Heart left ventricle (tissue), 13 donors: Measurements from ENCODE around the gene GRIA1.
A peak's percentile ranks its signal among the peaks of the same experiment; 100 is the strongest.

Experiments used
- CTCF ChIP-seq, 12 donors: fragments of 200-600 bp; sonication (generic) in 4 of 12; IDR thresholded peaks; one replicate each; pipeline versions ENCODE4 v1.5.0 to v1.8.0; 2018 to 2022; ENCODE audit warnings: antibody characterized with exemption in 12 of 12, mild to moderate bottlenecking in 5 of 12
- POLR2A ChIP-seq, 2 donors: fragments of 450-650 bp; IDR thresholded peaks; one replicate each; pipeline ENCODE4 v1.6.1; 2017; ENCODE audit warnings: antibody characterized with exemption in 2 of 2, mild to moderate bottlenecking in 2 of 2, moderate library complexity in 2 of 2
- donor health status: ischemic (EF 13 %, LVEDD 7.1; RV severe dilation, severe dysfunction).
- donor health status: DM: no; HTN: yes; CAD: no.
- donor health status: DM: no; HTN: no; CAD: no.
- donor health status: ischemic (EF 25% LVEDD 6.9; RV normal size, moderate dysfunction).
- donor health status: ischemic (EF 25% LVEDD 5.7; RV mildly dilated, moderate dysfunction).
- donor health status: ischemic (EF 35%, LVEDD 5.7; RV mildly dilated, moderate dysfunction).
- donor health status: nonischemic (EF 11% LVEDD 7.7; RV severe dilation, severe dysfunction).
- donor health status: DM: yes; HTN: yes; CAD: no.
- donor health status: PGD.
- donor health status: ischemic (EF 29% LVEDD 5.4; RV normal size, mild dysfunction).
- donor health status: nonischemic (EF 23%, LVEDD 6.1; RV moderate dilation, normal function).

- no peak for TF ChIP-seq POLR2A (IDR thresholded peaks at IDR 0.05)
- peak in 2 of 12 donors; percentile 10 to 11 for TF ChIP-seq CTCF (IDR thresholded peaks at IDR 0.05)
Measured at GRCh38 chr5:153756540-153756939, 266.1 kb downstream of the GRIA1 start.
